SK-N-SH treated with all-trans-retinoic acid at 6 μM for 48 hours (cell line): ENCODE data around the gene VRK3.
A peak's percentile ranks its signal among the peaks of the same experiment; 100 is the strongest.

Source experiments
- ATAC-seq: fragments of 200-7000 bp; cut with Tn5 transposase; 3 replicates; pipeline ENCODE4 v1.9.1; 2020; ENCODE audit warnings: mild to moderate bottlenecking, moderate library complexity
- ARNTL ChIP-seq: fragments of 450-650 bp; formaldehyde crosslinking; IDR thresholded peaks from 2 replicates; pipeline ENCODE4 v1.5.0; 2020; ENCODE audit warnings: low read depth, mild to moderate bottlenecking, moderate library complexity, borderline replicate concordance
- BACH2 ChIP-seq: fragments of 250-450 bp; sonication (Bioruptor Pico); IDR thresholded peaks from 2 replicates; pipeline ENCODE4 v1.9.0; 2021; ENCODE audit warnings: mild to moderate bottlenecking, borderline replicate concordance
- CREB5 ChIP-seq: fragments of 250-450 bp; sonication (Bioruptor Pico); IDR thresholded peaks from 2 replicates; pipeline ENCODE4 v1.5.1; 2020; ENCODE audit warnings: low read depth, mild to moderate bottlenecking, moderate library complexity
- CSDC2 ChIP-seq: fragments of 250-450 bp; sonication (Bioruptor Pico); IDR thresholded peaks from 2 replicates; pipeline ENCODE4 v1.5.0; 2020; ENCODE audit warnings: mild to moderate bottlenecking, moderate library complexity
- ESRRG ChIP-seq: fragments of 250-450 bp; sonication (Bioruptor Pico); IDR thresholded peaks from 2 replicates; pipeline ENCODE4 v1.6.1; 2021; ENCODE audit warnings: mild to moderate bottlenecking
- GLIS3 ChIP-seq: fragments of 250-450 bp; sonication (Bioruptor Pico); IDR thresholded peaks from 2 replicates; pipeline ENCODE4 v1.5.0; 2020; ENCODE audit warnings: mild to moderate bottlenecking, moderate library complexity
- ISL1 ChIP-seq: fragments of 250-450 bp; sonication (Bioruptor Pico); IDR thresholded peaks from 2 replicates; pipeline ENCODE4 v2.1.2; 2022; ENCODE audit warnings: mild to moderate bottlenecking, moderate library complexity
- OSR1 ChIP-seq: fragments of 250-450 bp; sonication (Bioruptor Pico); IDR thresholded peaks from 2 replicates; pipeline ENCODE4 v1.8.0; 2022; ENCODE audit warnings: moderate library complexity, mild to moderate bottlenecking, inconsistent platforms
- PATZ1 ChIP-seq: fragments of 250-450 bp; sonication (Bioruptor Pico); IDR thresholded peaks from 2 replicates; pipeline ENCODE4 v1.8.0; 2020; ENCODE audit warnings: mild to moderate bottlenecking, moderate library complexity, borderline replicate concordance
- POU6F1 ChIP-seq: fragments of 250-450 bp; sonication (Bioruptor Pico); IDR thresholded peaks from 2 replicates; pipeline ENCODE4 v1.8.0; 2021; ENCODE audit warnings: low read depth, mild to moderate bottlenecking, moderate library complexity, borderline replicate concordance
- PPARA ChIP-seq: fragments of 250-450 bp; sonication (Bioruptor Pico); IDR thresholded peaks from 2 replicates; pipeline ENCODE4 v1.5.0; 2020; ENCODE audit warnings: mild to moderate bottlenecking, borderline replicate concordance
- RARB ChIP-seq: fragments of 250-450 bp; sonication (Bioruptor Pico); IDR thresholded peaks from 2 replicates; pipeline ENCODE4 v1.8.0; 2021; ENCODE audit warnings: mild to moderate bottlenecking, moderate library complexity
- SNAI2 ChIP-seq: fragments of 250-450 bp; sonication (Bioruptor Pico); IDR thresholded peaks from 2 replicates; pipeline ENCODE4 v1.5.0; 2020; ENCODE audit warnings: mild to moderate bottlenecking, moderate library complexity
- TCF4 ChIP-seq: fragments of 250-450 bp; sonication (Bioruptor Pico); IDR thresholded peaks from 2 replicates; pipeline ENCODE4 v1.8.0; 2021; ENCODE audit warnings: mild to moderate bottlenecking, moderate library complexity, borderline replicate concordance
- TOX ChIP-seq: fragments of 250-450 bp; sonication (Bioruptor Pico); IDR thresholded peaks from 2 replicates; pipeline ENCODE4 v1.8.0; 2021; ENCODE audit warnings: mild to moderate bottlenecking, moderate library complexity, borderline replicate concordance
- TSHZ2 ChIP-seq: fragments of 250-450 bp; sonication (Bioruptor Pico); IDR thresholded peaks from 2 replicates; pipeline ENCODE4 v1.5.0; 2020; ENCODE audit warnings: mild to moderate bottlenecking, moderate library complexity
- ZC3H10 ChIP-seq: fragments of 250-450 bp; sonication (Bioruptor Pico); IDR thresholded peaks from 2 replicates; pipeline ENCODE4 v1.5.1; 2021; ENCODE audit warnings: mild to moderate bottlenecking, moderate library complexity
- ZFP3 ChIP-seq: fragments of 250-450 bp; sonication (Bioruptor Pico); IDR thresholded peaks from 2 replicates; pipeline ENCODE4 v1.5.0; 2020; ENCODE audit warnings: mild to moderate bottlenecking, moderate library complexity
- ZFP30 ChIP-seq: fragments of 450-650 bp; formaldehyde crosslinking; IDR thresholded peaks from 2 replicates; pipeline ENCODE4 v1.5.0; 2022; ENCODE audit warnings: mild to moderate bottlenecking, moderate library complexity
- ZNF565 ChIP-seq: fragments of 450-650 bp; formaldehyde crosslinking; conservative IDR thresholded peaks from 2 replicates; pipeline ENCODE4 v1.5.0; 2020; ENCODE audit warnings: low read depth, mild to moderate bottlenecking, moderate library complexity
- ZNF70 ChIP-seq: fragments of 450-650 bp; formaldehyde crosslinking; IDR thresholded peaks from 2 replicates; pipeline ENCODE4 v1.5.0; 2020; ENCODE audit warnings: mild to moderate bottlenecking, moderate library complexity
- ZNF8 ChIP-seq: fragments of 450-650 bp; formaldehyde crosslinking; IDR thresholded peaks from 2 replicates; pipeline ENCODE4 v1.5.0; 2020; ENCODE audit warnings: mild to moderate bottlenecking, moderate library complexity

The VRK3 gene

GRCh38 chr19:49972841-49973240 is 52.3 kb downstream of the VRK3 start:
- ATAC-seq, result no peak

GRCh38 chr19:49971991-49972411 is 53.2 kb downstream of the VRK3 start:
- no peak for TF ChIP-seq CSDC2
- no peak for TF ChIP-seq ISL1 (CRISPR knock-in tag)
- no peak for TF ChIP-seq ZFP3 (CRISPR knock-in tag)
- TF ChIP-seq RARB (CRISPR knock-in tag), result no peak
- TF ChIP-seq CREB5 (CRISPR knock-in tag), result no peak
- TF ChIP-seq SNAI2 (CRISPR knock-in tag), result no peak
- TF ChIP-seq BACH2 (CRISPR knock-in tag), result no peak
- TF ChIP-seq TSHZ2 (CRISPR knock-in tag), result no peak
- TF ChIP-seq POU6F1 (CRISPR knock-in tag), result no peak
- TF ChIP-seq GLIS3 (CRISPR knock-in tag), result no peak
- TF ChIP-seq ZFP30 (CRISPR knock-in tag), result no peak
- no peak for TF ChIP-seq PPARA
- no peak for TF ChIP-seq TOX (CRISPR knock-in tag)
- no peak for TF ChIP-seq ZNF565
- TF ChIP-seq ESRRG (CRISPR knock-in tag), result no peak
- TF ChIP-seq ZNF70, result no peak
- no peak for TF ChIP-seq OSR1 (CRISPR knock-in tag)
- ATAC-seq, result peak; percentile 13; the same call in 2 of the 3 replicates

More at GRCh38 chr19:49972841-49973240, 52.3 kb downstream of the VRK3 start:
- no peak for TF ChIP-seq TCF4 (CRISPR knock-in tag)
- TF ChIP-seq CSDC2, result no peak
- no peak for TF ChIP-seq ZNF565
- no peak for TF ChIP-seq ZFP3 (CRISPR knock-in tag)
- no peak for TF ChIP-seq ZNF8
- no peak for TF ChIP-seq PPARA
- no peak for TF ChIP-seq BACH2 (CRISPR knock-in tag)
- no peak for TF ChIP-seq SNAI2 (CRISPR knock-in tag)
- TF ChIP-seq CREB5 (CRISPR knock-in tag), result no peak
- TF ChIP-seq ZNF70, result no peak
- no peak for TF ChIP-seq ZC3H10 (CRISPR knock-in tag)

- ATAC-seq, result peak; percentile 27; the same call in 2 of the 3 replicates
These were observed 55.8 kb downstream of the VRK3 start for GRCh38 chr19:49969355-49969754.

GRCh38 chr19:49968279-49968922 is 56.8 kb downstream of the VRK3 start:
- no peak for ATAC-seq
- TF ChIP-seq ZC3H10 (CRISPR knock-in tag), result no peak
- TF ChIP-seq ESRRG (CRISPR knock-in tag), result no peak
- no peak for TF ChIP-seq PPARA
- TF ChIP-seq RARB (CRISPR knock-in tag), result no peak
- no peak for TF ChIP-seq PATZ1
- TF ChIP-seq ZFP3 (CRISPR knock-in tag), result no peak
- no peak for TF ChIP-seq TSHZ2 (CRISPR knock-in tag)
- TF ChIP-seq ZNF8, result no peak
- no peak for TF ChIP-seq TOX (CRISPR knock-in tag)
- no peak for TF ChIP-seq CSDC2
- TF ChIP-seq ARNTL (CRISPR knock-in tag), result no peak
- no peak for TF ChIP-seq GLIS3 (CRISPR knock-in tag)
- TF ChIP-seq ZFP30 (CRISPR knock-in tag), result no peak
